Keratinocyte (primary cell): ENCODE measurements around the gene GABRB1. TPM values are rescaled to one million over a fixed set of nuclear protein-coding genes. Genes with fewer than 3 reads are reported as not detected.

Experiments
- DNase-seq: peaks from one replicate; pipeline ENCODE4 v3.0.0-alpha.2; 2011; ENCODE audit warnings: low read depth, missing footprints, low spot score
- FAIRE-seq: peaks from 2 replicates; lab custom pipeline; 2011; peaks lifted over from hg19 to GRCh38; lab: Jason Lieb, UNC
- H2AFZ ChIP-seq: 2 replicates; pipeline ENCODE4 v1.6.0; 2012; ENCODE audit warnings: low read length, control low read depth, inconsistent platforms; ENCODE audit not compliant: control insufficient read depth
- H3K27ac ChIP-seq: 2 replicates; pipeline ENCODE4 v1.5.1; 2011; ENCODE audit warnings: low read length; ENCODE audit not compliant: control insufficient read depth, insufficient read depth
- H3K27me3 ChIP-seq: 3 replicates; pipeline ENCODE4 v1.6.0; 2011; ENCODE audit warnings: low read length; ENCODE audit not compliant: control insufficient read depth, insufficient read depth; ENCODE audit errors: extremely low read depth
- H3K36me3 ChIP-seq, 2 experiments: 2 replicates in 1 of 2; 3 replicates in 1 of 2; pipeline ENCODE4 v1.5.1; 2011; ENCODE audit warnings: low read length in 2 of 2, mild to moderate bottlenecking in 1 of 2; ENCODE audit not compliant: control insufficient read depth in 2 of 2, insufficient read depth in 2 of 2; ENCODE audit errors: extremely low read depth in 1 of 2
- H3K4me1 ChIP-seq: 3 replicates; pipeline ENCODE4 v1.5.1; 2011; ENCODE audit warnings: low read length; ENCODE audit not compliant: control insufficient read depth, insufficient read depth; ENCODE audit errors: extremely low read depth
- H3K4me2 ChIP-seq: 3 replicates; pipeline ENCODE4 v1.6.0; 2011; ENCODE audit warnings: low read depth, low read length; ENCODE audit not compliant: control insufficient read depth, insufficient read depth; ENCODE audit errors: extremely low read depth
- H3K4me3 ChIP-seq, 3 experiments: fragments of 200-600 bp in 1 of 3; sonication (generic) in 1 of 3; 2 replicates in 2 of 3; 3 replicates in 1 of 3; pipeline ENCODE4 v1.5.1; 2011 to 2016; ENCODE audit warnings: low read length in 3 of 3, mild to moderate bottlenecking in 3 of 3, control low read depth in 2 of 3, inconsistent platforms in 1 of 3, low read depth in 1 of 3, mixed read lengths in 1 of 3, mixed run types in 1 of 3, moderate library complexity in 1 of 3; ENCODE audit not compliant: control insufficient read depth in 2 of 3, insufficient read depth in 2 of 3; ENCODE audit errors: extremely low read depth in 1 of 3
- H3K79me2 ChIP-seq: 2 replicates; pipeline ENCODE4 v1.6.0; 2012; ENCODE audit warnings: low read length; ENCODE audit not compliant: control insufficient read depth, insufficient read depth
- H3K9ac ChIP-seq: 3 replicates; pipeline ENCODE4 v1.6.0; 2011; ENCODE audit warnings: low read length; ENCODE audit not compliant: control insufficient read depth, insufficient read depth; ENCODE audit errors: extremely low read depth
- H3K9me1 ChIP-seq: 3 replicates; pipeline ENCODE4 v1.6.0; 2011; ENCODE audit warnings: low read length; ENCODE audit not compliant: control insufficient read depth, insufficient read depth; ENCODE audit errors: extremely low read depth
- H3K9me3 ChIP-seq: 2 replicates; pipeline ENCODE4 v1.5.1; 2012; ENCODE audit warnings: low read depth, low read length; ENCODE audit not compliant: control insufficient read depth
- H4K20me1 ChIP-seq: 3 replicates; pipeline ENCODE4 v1.6.0; 2011; ENCODE audit warnings: low read length; ENCODE audit not compliant: control insufficient read depth, insufficient read depth; ENCODE audit errors: extremely low read depth
- CTCF ChIP-seq, 3 experiments: IDR thresholded peaks in 1 of 3; conservative IDR thresholded peaks in 1 of 3; optimal IDR thresholded peaks in 1 of 3; 2 replicates in 2 of 3; 3 replicates in 1 of 3; pipeline versions ENCODE3 to v1.5.1; 2011; ENCODE audit warnings: low read length in 3 of 3, mild to moderate bottlenecking in 3 of 3, moderate library complexity in 2 of 3, control low read depth in 1 of 3, inconsistent platforms in 1 of 3; ENCODE audit not compliant: insufficient read depth in 2 of 3; ENCODE audit errors: extremely low read depth in 1 of 3
- EZH2 ChIP-seq: IDR thresholded peaks from one replicate; pipeline ENCODE4 v1.6.1; 2012; ENCODE audit warnings: inconsistent platforms, mild to moderate bottlenecking, low read length, moderate library complexity
- dilution Hi-C: fragments of 300-500 bp; cut with MboI; formaldehyde crosslinking; loops from one replicate; pipeline ENCODE4 v1.7.0; 2020; ENCODE audit warnings: low sequenced_read_pairs; ENCODE audit not compliant: extremely low pct_ligation_motif_present
- polyA minus RNA-seq, 3 experiments: library from RNA; depleted of rRNA, polyadenylated mRNA; stranded (reverse); fragments of >200 nt; gene quantifications; 1 replicate in 1 of 3; 2 replicates in 1 of 3; 3 replicates in 1 of 3; pipeline ENCODE4 v1.2.3, GENCODE V29; 2011
- polyA plus RNA-seq, 5 experiments: library from polyadenylated mRNA; depleted of rRNA in 3 of 5; stranded (reverse) in 3 of 5; stranded (forward) in 1 of 5; unstranded in 1 of 5; fragments of >200 nt; gene quantifications; 1 replicate in 1 of 5; 2 replicates in 3 of 5; 3 replicates in 1 of 5; pipeline versions ENCODE4 v1.2.1 to v1.2.3, GENCODE V29; 2011 to 2012; ENCODE audit warnings: missing spikeins in 2 of 5, low read depth in 1 of 5, low replicate concordance in 1 of 5

GABRB1 gene
- polyA plus RNA-seq, result not detected in 3 replicates
- not detected for polyA plus RNA-seq (2011; ENCODE audit: low read depth)
- polyA plus RNA-seq (2011; cell fraction: cytosol; rRNA removed), result not detected in 2 replicates
- polyA plus RNA-seq (2011; cell fraction: nucleus; rRNA removed), result not detected in 2 replicates
- polyA plus RNA-seq (2012; ENCODE audit: low replicate concordance), result not detected in 2 replicates
- polyA minus RNA-seq, result not detected in 3 replicates
- not detected for polyA minus RNA-seq (2011; cell fraction: cytosol; rRNA and poly(A)+ RNA removed)
- not detected in 2 replicates for polyA minus RNA-seq (2011; cell fraction: nucleus; rRNA and poly(A)+ RNA removed)

DNA sequence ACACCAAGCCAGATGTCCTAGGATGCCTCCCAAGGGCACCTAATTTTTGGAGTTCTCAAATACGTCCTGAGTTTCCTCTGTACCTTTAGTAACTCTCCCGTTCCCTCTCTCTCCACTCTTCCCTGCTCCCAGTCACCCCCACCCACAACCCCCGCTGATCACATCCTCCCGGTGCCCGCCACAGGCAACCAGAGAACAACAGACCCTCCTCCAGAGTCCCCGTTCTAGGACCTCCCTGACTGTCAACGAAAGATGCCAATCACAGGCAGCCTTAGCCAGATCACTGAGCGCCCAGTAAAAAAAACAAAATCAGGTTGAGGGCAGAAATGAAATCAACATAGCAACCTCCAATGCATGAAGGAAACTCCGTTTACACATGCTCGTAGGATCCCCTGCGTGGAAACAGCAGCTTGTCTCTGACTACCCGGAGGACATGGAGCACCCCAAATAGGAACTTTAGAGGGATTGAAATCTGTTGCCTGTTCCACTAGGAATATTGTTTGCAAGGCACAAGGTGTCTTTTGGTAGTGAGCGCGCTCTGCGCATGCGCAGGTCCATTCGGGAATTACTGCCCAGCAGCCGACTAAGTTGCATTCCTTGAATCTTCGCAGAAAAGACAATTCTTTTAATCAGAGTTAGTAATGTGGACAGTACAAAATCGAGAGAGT is at the start of gene GABRB1:
TSS of gene GABRB1 (plus strand) at position 557 of the 668 bp plus-strand sequence.
- H3K9ac ChIP-seq, result peak within 1 kb of the TSS; percentile 24
- DNase-seq, result no peak
- H3K4me2 ChIP-seq, result peak within 1 kb of the TSS; percentile 98
- H3K36me3 ChIP-seq, result no peaks in the 10 kb centered on the region
- TF ChIP-seq EZH2 (no peak), CTCF (optimal IDR thresholded peaks at IDR 0.05 in 1 of 3, IDR thresholded peaks at IDR 0.05 in 1 of 3, conservative IDR thresholded peaks at IDR 0.05 in 1 of 3; ENCODE audit: extremely low read depth in 1 of 3, insufficient read depth in 2 of 3, low read length in 3 of 3) (no peak)
- dilution Hi-C loops, result no loop called here
- H3K9me1 ChIP-seq, result no peaks in the 10 kb centered on the region
- peak within 1 kb of the TSS; percentile 84 for H2AFZ ChIP-seq
- H3K4me3 ChIP-seq, result peak within 1 kb of the TSS; percentile 22 to 81 (median 62)
- H3K27ac ChIP-seq, result no peak within 1 kb of the TSS
- H3K27me3 ChIP-seq, result peaks cover 14% of the 10 kb centered on the region
- no peak for FAIRE-seq
- H3K9me3 ChIP-seq, result no peaks in the 10 kb centered on the region
- no peaks in the 10 kb centered on the region for H4K20me1 ChIP-seq
- no peaks in the 10 kb centered on the region for H3K79me2 ChIP-seq
- H3K4me1 ChIP-seq, result peaks cover 8% of the 10 kb centered on the region

DNA sequence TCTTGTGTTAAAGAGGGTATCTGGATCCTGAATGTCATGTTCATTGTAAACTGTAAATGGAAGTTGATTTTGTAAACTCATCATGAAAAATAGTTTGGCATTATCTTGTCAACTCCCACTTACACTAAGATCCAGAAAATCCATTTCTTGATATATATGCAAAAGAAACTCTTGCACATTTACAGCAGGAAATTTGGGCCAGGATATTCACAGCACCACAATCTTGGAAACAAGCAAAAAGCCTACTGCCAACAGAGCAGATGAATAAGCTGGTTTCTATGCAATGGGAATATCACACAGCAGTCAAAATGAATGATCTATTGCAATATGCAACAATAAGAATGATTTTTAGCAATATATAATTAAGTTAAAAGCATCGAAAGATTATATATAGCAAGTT is 46.6 kb upstream of the GABRB1 start:
- dilution Hi-C loops, result no loop called here
- Histone ChIP-seq H3K36me3 (no peaks in the 10 kb centered on the region), H4K20me1 (no peaks in the 10 kb centered on the region), H3K9ac (no peak overlapping the region), H3K4me3 (no peak overlapping the region), H3K4me2 (no peak overlapping the region), H2AFZ (no peak overlapping the region), H3K9me1 (no peaks in the 10 kb centered on the region), H3K27me3 (peaks cover 2% of the 10 kb centered on the region), H3K9me3 (no peaks in the 10 kb centered on the region), H3K4me1 (peaks cover 4% of the 10 kb centered on the region), H3K27ac (no peak overlapping the region), H3K79me2 (no peaks in the 10 kb centered on the region)
- TF ChIP-seq CTCF (optimal IDR thresholded peaks at IDR 0.05 in 1 of 3, IDR thresholded peaks at IDR 0.05 in 1 of 3, conservative IDR thresholded peaks at IDR 0.05 in 1 of 3; ENCODE audit: extremely low read depth in 1 of 3, insufficient read depth in 2 of 3, low read length in 3 of 3) (no peak), EZH2 (no peak)
- no peak for DNase-seq
- FAIRE-seq, result no peak
